ENCODE data around the gene DOCK7.

DNA sequence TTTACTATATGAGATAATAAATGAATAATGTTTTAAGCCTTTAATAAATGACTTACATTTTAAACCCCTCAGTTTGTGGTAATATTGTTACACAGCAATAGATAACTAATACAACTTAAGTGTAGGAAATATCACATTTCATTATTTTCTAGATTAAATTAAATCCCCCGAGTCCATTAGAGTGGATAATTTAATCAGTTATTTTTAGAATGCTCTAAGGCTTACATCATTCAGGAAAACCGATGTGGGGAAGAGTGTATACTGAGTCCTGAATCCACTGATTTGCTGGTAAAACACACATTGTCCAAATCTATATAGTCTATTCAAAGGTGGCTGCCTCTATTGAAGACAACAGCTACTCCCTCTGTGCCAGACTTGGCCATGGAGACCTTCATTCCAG is 35.7 kb upstream of the DOCK7 start:
- TF ChIP-seq CTCF (IDR thresholded peaks at IDR 0.05; ENCODE audit: low read depth, low read length, poor library complexity, severe bottlenecking) (no peak), EZH2phosphoT487 (IDR thresholded peaks at IDR 0.05; ENCODE audit: borderline replicate concordance, low read length) (no peak)

Data from DOHH2 (cell line).